Spleen (tissue), 7 donors: ENCODE data around the gene KIF1A.

Experiments used
- CTCF ChIP-seq, 11 experiments: fragments of 200-600 bp in 7 of 11; fragments of 450-650 bp in 4 of 11; sonication (generic) in 4 of 11; IDR thresholded peaks in 8 of 11; conservative IDR thresholded peaks in 3 of 11; 1 replicate in 7 of 11; 2 replicates in 4 of 11; pipeline versions ENCODE4 v1.4.0 to v1.8.0; 2016 to 2021; ENCODE audit warnings: antibody characterized with exemption in 11 of 11, inconsistent platforms in 4 of 11, mild to moderate bottlenecking in 1 of 11
- POLR2AphosphoS5 ChIP-seq, 3 donors: sonication (generic); formaldehyde crosslinking; IDR thresholded peaks; one replicate each; pipeline ENCODE4 v1.5.1; 2017; ENCODE audit warnings: antibody characterized with exemption in 3 of 3
- donor health status: DM: no; HTN: no; CAD: no; lungs with moderate emphysema.
- donor health status: DM: no; HTN: no; CAD: no.
- donor health status: DM: no; HTN: no; CAD: no.

GRCh38 chr2:240777456-240778212, 42.4 kb downstream of the KIF1A start:
- TF ChIP-seq CTCF (IDR thresholded peaks at IDR 0.05 in 8 of 11, conservative IDR thresholded peaks at IDR 0.05 in 3 of 11), result no peak
- TF ChIP-seq POLR2AphosphoS5 (IDR thresholded peaks at IDR 0.05), result no peak
